GM12878 (cell line): ENCODE data around the gene DGKI. TPM values are rescaled to one million over a fixed set of nuclear protein-coding genes. Genes with fewer than 3 reads are reported as not detected.

Experiments
- ATAC-seq: fragments of 200-7000 bp; cut with Tn5 transposase; 3 replicates; pipeline ENCODE4 v1.9.1; 2020; ENCODE audit warnings: mild to moderate bottlenecking, moderate library complexity
- BruUV-seq: library from RNA; stranded (reverse); fragments of 400-500 nt; replicated peaks from 2 replicates; lab custom pipeline; 2021; lab: Mats Ljungman, UMichigan
- CTCF ChIA-PET: fragments of 300-600 bp; sonication (Branson Sonifier 250); formaldehyde crosslinking; extraction: SDS; loops from one replicate; lab custom pipeline; 2021; ENCODE audit warnings: inconsistent platforms; lab: Yijun Ruan, JAX
- POLR2A ChIA-PET: fragments of 350-600 bp; formaldehyde crosslinking; extraction: SDS; loops from one replicate; lab custom pipeline; 2021; ENCODE audit warnings: inconsistent platforms; lab: Charles Lee
- RAD21 ChIA-PET: fragments of 300-600 bp; sonication (Branson Sonifier 250); formaldehyde crosslinking; loops from one replicate; lab custom pipeline; 2023; ENCODE audit warnings: antibody characterized with exemption; ENCODE audit not compliant: unreplicated experiment; lab: Charles Lee
- SMC1A ChIA-PET: fragments of 300-600 bp; sonication (Branson Sonifier 250); formaldehyde crosslinking; loops from one replicate; lab custom pipeline; 2023; ENCODE audit not compliant: unreplicated experiment, uncharacterized antibody; lab: Charles Lee
- DNase-seq: peaks from one replicate; pipeline ENCODE4 v3.0.0-alpha.2; 2011; ENCODE audit warnings: low read depth, low spot score
- FAIRE-seq: peaks from 3 replicates; lab custom pipeline; 2011; peaks lifted over from hg19 to GRCh38; lab: Jason Lieb, UNC
- H2AFZ ChIP-seq: 2 replicates; pipeline ENCODE4 v1.6.0; 2011; ENCODE audit warnings: low read depth, low read length, control low read depth; ENCODE audit not compliant: control insufficient read depth
- H3K27ac ChIP-seq: 2 replicates; pipeline ENCODE4 v1.5.1; 2011; ENCODE audit warnings: control low read depth; ENCODE audit not compliant: control insufficient read depth, insufficient read depth
- H3K27me3 ChIP-seq, 2 experiments: replicated peaks in 1 of 2; 2 replicates each; pipeline versions ENCODE4 v1.6.0 to v1.6.1; 2011; ENCODE audit warnings: low read length in 1 of 2; ENCODE audit not compliant: control insufficient read depth in 2 of 2, insufficient read depth in 2 of 2
- H3K36me3 ChIP-seq, 2 experiments: 2 replicates each; pipeline ENCODE4 v1.5.1; 2011; ENCODE audit warnings: low read length in 1 of 2; ENCODE audit not compliant: control insufficient read depth in 2 of 2, insufficient read depth in 2 of 2
- H3K4me1 ChIP-seq: 2 replicates; pipeline ENCODE4 v1.6.1; 2011; ENCODE audit warnings: mild to moderate bottlenecking, low read length, moderate library complexity, mixed read lengths; ENCODE audit not compliant: control insufficient read depth, insufficient read depth
- H3K4me2 ChIP-seq: 2 replicates; pipeline ENCODE4 v1.6.0; 2011; ENCODE audit warnings: control low read depth; ENCODE audit not compliant: control insufficient read depth, insufficient read depth
- H3K4me3 ChIP-seq: fragments of 200-600 bp; sonication (generic); 2 replicates; pipeline ENCODE4 v1.5.1; 2016
- H3K79me2 ChIP-seq: 2 replicates; pipeline ENCODE4 v1.6.0; 2011; ENCODE audit warnings: low read length; ENCODE audit not compliant: control insufficient read depth, insufficient read depth
- H3K9ac ChIP-seq: 2 replicates; pipeline ENCODE4 v1.8.0; 2011; ENCODE audit warnings: low read length, control low read depth, mixed read lengths; ENCODE audit not compliant: control insufficient read depth, insufficient read depth
- H3K9me3 ChIP-seq: replicated peaks from 3 replicates; pipeline ENCODE4 v1.5.1; 2011; ENCODE audit warnings: mild to moderate bottlenecking, low read length; ENCODE audit not compliant: control insufficient read depth, insufficient read depth
- H4K20me1 ChIP-seq: 2 replicates; pipeline ENCODE4 v1.6.0; 2011; ENCODE audit not compliant: control insufficient read depth, insufficient read depth
- BHLHE40 ChIP-seq, 2 experiments: fragments of 450-650 bp in 1 of 2; IDR thresholded peaks; 2 replicates each; pipeline ENCODE4 v1.6.1; 2011 to 2017; ENCODE audit warnings: low read depth in 2 of 2, borderline replicate concordance in 1 of 2, improper control_type of control experiment in 1 of 2, low read length in 1 of 2, mild to moderate bottlenecking in 1 of 2
- CBX3 ChIP-seq: fragments of 200-600 bp; sonication (generic); IDR thresholded peaks from 2 replicates; pipeline ENCODE4 v1.6.1; 2016; ENCODE audit warnings: low read depth, borderline replicate concordance
- CHD1 ChIP-seq: IDR thresholded peaks from 2 replicates; pipeline ENCODE4 v1.6.1; 2012; ENCODE audit warnings: low read depth, low read length, improper control_type of control experiment
- CREM ChIP-seq: IDR thresholded peaks from 2 replicates; pipeline ENCODE4 v1.6.1; 2014; ENCODE audit warnings: antibody characterized with exemption, low read depth
- ETV6 ChIP-seq, 2 experiments: fragments of 450-650 bp in 1 of 2; IDR thresholded peaks in 1 of 2; conservative IDR thresholded peaks in 1 of 2; 2 replicates each; pipeline ENCODE4 v1.6.1; 2014; ENCODE audit warnings: antibody characterized with exemption in 1 of 2, borderline replicate concordance in 1 of 2, low read depth in 1 of 2, mild to moderate bottlenecking in 1 of 2, moderate library complexity in 1 of 2
- HDAC6 ChIP-seq: fragments of 200-600 bp; sonication (generic); IDR thresholded peaks from one replicate; pipeline ENCODE4 v1.8.0; 2017; ENCODE audit warnings: antibody characterized with exemption; ENCODE audit not compliant: unreplicated experiment
- IRF4 ChIP-seq: IDR thresholded peaks from 2 replicates; pipeline ENCODE4 v1.6.1; 2011; ENCODE audit warnings: low read depth, low read length
- NR2C1 ChIP-seq: fragments of 450-650 bp; IDR thresholded peaks from 2 replicates; pipeline ENCODE4 v1.6.1; 2017; ENCODE audit warnings: antibody characterized with exemption, mild to moderate bottlenecking, moderate library complexity
- NR2F1 ChIP-seq: fragments of 450-650 bp; conservative IDR thresholded peaks from 2 replicates; pipeline ENCODE4 v1.6.1; 2017; ENCODE audit warnings: mild to moderate bottlenecking
- NRF1 ChIP-seq: conservative IDR thresholded peaks from 2 replicates; pipeline ENCODE4 v1.6.1; 2011; ENCODE audit warnings: mild to moderate bottlenecking, low read depth, low read length, improper control_type of control experiment
- PAX8 ChIP-seq: fragments of 450-650 bp; IDR thresholded peaks from 2 replicates; pipeline ENCODE4 v1.6.1; 2017; ENCODE audit warnings: mild to moderate bottlenecking, moderate library complexity
- RAD21 ChIP-seq: IDR thresholded peaks from 2 replicates; pipeline ENCODE4 v1.6.1; 2011; ENCODE audit warnings: mild to moderate bottlenecking, low read depth, low read length, moderate library complexity; ENCODE audit not compliant: insufficient read depth
- RB1 ChIP-seq: fragments of 450-650 bp; formaldehyde crosslinking; IDR thresholded peaks from 2 replicates; pipeline ENCODE4 v1.6.1; 2017; ENCODE audit warnings: mild to moderate bottlenecking, borderline replicate concordance
- SIN3A ChIP-seq: IDR thresholded peaks from 2 replicates; pipeline ENCODE4 v1.6.1; 2012; ENCODE audit warnings: low read depth, low read length, improper control_type of control experiment
- SMAD1 ChIP-seq: fragments of 450-650 bp; IDR thresholded peaks from 2 replicates; pipeline ENCODE4 v1.6.1; 2018; ENCODE audit warnings: mild to moderate bottlenecking, low read depth; ENCODE audit not compliant: partially characterized antibody
- WGBS: methylation state at CpG from one replicate; pipeline ENCODE4 v1.1.6; 2016; ENCODE audit warnings: low lambda C conversion rate; ENCODE audit not compliant: insufficient replicate concordance, insufficient coverage; ENCODE audit errors: missing lambda C conversion rate; 5-methylcytosine and 5-hydroxymethylcytosine counted together
- in situ Hi-C: fragments of 300-500 bp; cut with MboI; formaldehyde crosslinking; loops from 9 replicates; pipeline ENCODE4 v1.14.3; 2018; ENCODE audit warnings: mixed read lengths
- intact Hi-C: fragments of 100-400 bp; cut with micrococcal nuclease; formaldehyde crosslinking; loops from one replicate; pipeline ENCODE4 v1.14.2; 2022; ENCODE audit not compliant: unreplicated experiment
- polyA plus RNA-seq, 11 experiments: library from polyadenylated mRNA; depleted of rRNA in 4 of 11; unstranded in 6 of 11; stranded (reverse) in 5 of 11; fragments of >200 nt; fragmentation: Nextera tagmentation in 4 of 11; fragmentation: Illumina TruSeq in 1 of 11; extraction: Ambion mirVana in 4 of 11; extraction: Trizol in 1 of 11; gene quantifications; 1 replicate in 1 of 11; 2 replicates in 10 of 11; pipeline versions ENCODE4 v1.2.1 to v1.2.3, GENCODE V29; 2011 to 2016; ENCODE audit warnings: inconsistent platforms in 2 of 11, missing spikeins in 2 of 11, low read depth in 1 of 11
- total RNA-seq, 4 experiments: library from RNA; depleted of rRNA in 3 of 4; stranded (reverse); fragments of >200 nt in 3 of 4; fragmentation: Illumina TruSeq in 1 of 4; extraction: Trizol in 1 of 4; gene quantifications; 2 replicates each; pipeline versions ENCODE4 v1.2.1 to v1.2.3, GENCODE V29; 2013 to 2021
- TF ChIP-seq, protein P1 (sequence below): IDR thresholded peaks from 2 replicates; pipeline ENCODE4 v1.6.1; 2011; ENCODE audit warnings: low read depth, low read length, improper control_type of control experiment, borderline replicate concordance
- TF ChIP-seq, protein P2 (sequence below): fragments of 450-650 bp; IDR thresholded peaks from 2 replicates; pipeline ENCODE4 v1.6.1; 2017; ENCODE audit warnings: mild to moderate bottlenecking

DGKI gene
- total and polyA plus RNA-seq, 10 of the 15 experiments (the other 5 are each of a cell fraction or from before 2014, with no cell fraction given): 10.4 to 37.1 (median 22.1) TPM

DNA sequence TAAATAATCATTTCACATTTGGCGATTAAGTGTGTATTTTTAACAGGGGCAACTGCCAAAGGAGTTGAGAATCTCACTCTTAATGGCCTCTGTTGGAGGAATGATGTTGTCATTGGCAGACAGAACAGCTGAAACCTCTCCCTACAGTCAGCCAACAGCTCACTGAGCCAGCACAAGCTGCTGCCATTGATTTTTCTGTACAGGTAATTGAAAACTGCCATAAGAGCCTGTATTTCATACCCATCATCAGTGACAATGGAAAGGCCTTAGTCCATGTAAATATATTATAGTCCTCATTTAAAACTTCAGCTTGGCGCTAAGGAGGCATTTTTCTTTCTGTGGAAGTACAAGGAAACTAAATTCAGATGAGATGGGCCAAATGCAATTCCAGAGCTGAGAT is 475.2 kb downstream of the DGKI start:
- no peak overlapping the region for H3K4me3 ChIP-seq
- no peaks in the 10 kb centered on the region for H3K79me2 ChIP-seq
- H3K36me3 ChIP-seq: no peaks in the 10 kb centered on the region
- H3K4me1 ChIP-seq: no peaks in the 10 kb centered on the region
- FAIRE-seq (no peak), ATAC-seq (no peak), DNase-seq (no peak)
- SMC1A ChIA-PET: interaction anchor here (1.0 to 1.6 kb wide), 2 partner anchors 10 to 29 kb away, joined by 3 read pairs; no protein-coding TSS in a partner anchor
- no peaks in the 10 kb centered on the region for H3K27me3 ChIP-seq
- BruUV-seq: no TSS peak
- in situ Hi-C loops: no loop called here
- H3K4me2 ChIP-seq: no peak overlapping the region
- H3K9ac ChIP-seq: no peak overlapping the region
- RAD21 ChIA-PET: no interaction called here
- H3K27ac ChIP-seq: no peak overlapping the region
- no peaks in the 10 kb centered on the region for H4K20me1 ChIP-seq
- 0% methylated on average over 2 of the region's 2 CpGs for WGBS
- TF ChIP-seq RAD21: no peak
- no peak for TF ChIP-seq PAX8
- TF ChIP-seq NR2F1: no peak
- no peak for TF ChIP-seq IRF4
- POLR2A ChIA-PET: no interaction called here
- CTCF ChIA-PET: interaction anchor here (0.6 to 1.1 kb wide), 4 partner anchors 9 to 1709 kb away, joined by 3 read pairs; no protein-coding TSS in a partner anchor
- no peaks in the 10 kb centered on the region for H3K9me3 ChIP-seq
- intact Hi-C loops: no loop called here
- H2AFZ ChIP-seq: no peak overlapping the region

DNA sequence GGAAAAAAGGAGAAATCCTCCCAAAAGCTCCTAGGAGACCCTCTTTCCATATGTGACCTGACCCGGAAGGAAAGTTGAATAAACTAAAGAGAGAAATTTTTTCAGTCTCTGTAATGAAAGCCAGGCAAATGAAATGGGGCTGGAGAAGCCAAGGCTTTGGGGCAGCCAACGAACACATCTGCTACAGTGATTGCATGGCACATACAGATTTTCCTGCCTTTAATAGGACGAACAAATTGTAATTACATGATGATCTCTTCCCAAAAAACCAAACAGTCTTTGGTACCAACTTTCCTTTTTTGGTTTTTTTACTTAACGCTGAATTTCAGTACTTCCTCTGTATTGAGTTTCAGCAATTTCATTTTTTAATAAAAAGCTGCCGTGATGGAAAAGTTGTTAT is 479.8 kb downstream of the DGKI start:
- Histone ChIP-seq H3K4me1 (no peaks in the 10 kb centered on the region), H2AFZ (no peak overlapping the region), H3K9me3 (no peaks in the 10 kb centered on the region), H3K36me3 (no peaks in the 10 kb centered on the region), H4K20me1 (no peaks in the 10 kb centered on the region), H3K9ac (no peak overlapping the region), H3K27me3 (no peaks in the 10 kb centered on the region), H3K27ac (no peak overlapping the region), H3K79me2 (no peaks in the 10 kb centered on the region), H3K4me3 (no peak overlapping the region), H3K4me2 (no peak overlapping the region)
- ATAC-seq: no peak
- intact Hi-C loops (no loop called here), in situ Hi-C loops (no loop called here)
- no peak for FAIRE-seq
- DNase-seq: no peak
- no TSS peak for BruUV-seq
- ChIA-PET POLR2A (no interaction called here), RAD21 (no interaction called here), CTCF (no interaction called here), SMC1A (no interaction called here)
- 23% methylated on average over 5 of the region's 5 CpGs for WGBS
- TF ChIP-seq NRF1: no peak
- TF ChIP-seq CHD1: no peak
- TF ChIP-seq RB1: no peak
- TF ChIP-seq, protein P1, sequence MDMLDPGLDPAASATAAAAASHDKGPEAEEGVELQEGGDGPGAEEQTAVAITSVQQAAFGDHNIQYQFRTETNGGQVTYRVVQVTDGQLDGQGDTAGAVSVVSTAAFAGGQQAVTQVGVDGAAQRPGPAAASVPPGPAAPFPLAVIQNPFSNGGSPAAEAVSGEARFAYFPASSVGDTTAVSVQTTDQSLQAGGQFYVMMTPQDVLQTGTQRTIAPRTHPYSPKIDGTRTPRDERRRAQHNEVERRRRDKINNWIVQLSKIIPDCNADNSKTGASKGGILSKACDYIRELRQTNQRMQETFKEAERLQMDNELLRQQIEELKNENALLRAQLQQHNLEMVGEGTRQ: no peak
- TF ChIP-seq CBX3: no peak
- TF ChIP-seq, protein P2, sequence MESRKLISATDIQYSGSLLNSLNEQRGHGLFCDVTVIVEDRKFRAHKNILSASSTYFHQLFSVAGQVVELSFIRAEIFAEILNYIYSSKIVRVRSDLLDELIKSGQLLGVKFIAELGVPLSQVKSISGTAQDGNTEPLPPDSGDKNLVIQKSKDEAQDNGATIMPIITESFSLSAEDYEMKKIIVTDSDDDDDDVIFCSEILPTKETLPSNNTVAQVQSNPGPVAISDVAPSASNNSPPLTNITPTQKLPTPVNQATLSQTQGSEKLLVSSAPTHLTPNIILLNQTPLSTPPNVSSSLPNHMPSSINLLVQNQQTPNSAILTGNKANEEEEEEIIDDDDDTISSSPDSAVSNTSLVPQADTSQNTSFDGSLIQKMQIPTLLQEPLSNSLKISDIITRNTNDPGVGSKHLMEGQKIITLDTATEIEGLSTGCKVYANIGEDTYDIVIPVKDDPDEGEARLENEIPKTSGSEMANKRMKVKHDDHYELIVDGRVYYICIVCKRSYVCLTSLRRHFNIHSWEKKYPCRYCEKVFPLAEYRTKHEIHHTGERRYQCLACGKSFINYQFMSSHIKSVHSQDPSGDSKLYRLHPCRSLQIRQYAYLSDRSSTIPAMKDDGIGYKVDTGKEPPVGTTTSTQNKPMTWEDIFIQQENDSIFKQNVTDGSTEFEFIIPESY: no peak
- TF ChIP-seq SMAD1: no peak
- no peak for TF ChIP-seq HDAC6
- TF ChIP-seq SIN3A: no peak
- no peak for TF ChIP-seq ETV6 (conservative IDR thresholded peaks at IDR 0.05 in 1 of 2, IDR thresholded peaks at IDR 0.05 in 1 of 2; ENCODE audit: borderline replicate concordance in 1 of 2, low read depth in 1 of 2)
- no peak for TF ChIP-seq CREM
- TF ChIP-seq BHLHE40 (IDR thresholded peaks at IDR 0.05; ENCODE audit: borderline replicate concordance in 1 of 2, low read depth in 2 of 2, low read length in 1 of 2): no peak
- no peak for TF ChIP-seq NR2C1
